ENCODE measurements around the gene MAP3K3. TPM values are rescaled to one million over a fixed set of nuclear protein-coding genes. Genes with fewer than 3 reads are reported as not detected.

The MAP3K3 gene
- total RNA-seq, 1 donor from 2014 or later: 28.0 TPM

GRCh38 chr17:63609816-63610573 lies 12.2 kb upstream of the MAP3K3 start:
- no peaks in the 10 kb centered on the region for H3K27me3 Mint-ChIP-seq (ENCODE audit: low read depth)

GRCh38 chr17:63610854-63611253 lies 11.4 kb upstream of the MAP3K3 start:
- Mint-ChIP-seq H3K9me3 (no peaks in the 10 kb centered on the region), H3K27me3 (ENCODE audit: low read depth) (no peaks in the 10 kb centered on the region), H3K4me1 (no peaks in the 10 kb centered on the region), H3K27ac (ENCODE audit: unreplicated experiment) (no peak overlapping the region), H3K4me3 (no peak overlapping the region), H3K36me3 (ENCODE audit: low read depth) (peaks cover 2% of the 10 kb centered on the region)
- no peak for DNase-seq (ENCODE audit: low read depth, low spot score)
- no peak for TF ChIP-seq CTCF (conservative IDR thresholded peaks at IDR 0.05)

More at GRCh38 chr17:63609816-63610573, 12.2 kb upstream of the MAP3K3 start:
- Mint-ChIP-seq H3K4me1 (no peaks in the 10 kb centered on the region), H3K9me3 (no peaks in the 10 kb centered on the region), H3K4me3 (no peak overlapping the region), H3K36me3 (ENCODE audit: low read depth) (peaks cover 4% of the 10 kb centered on the region), H3K27ac (ENCODE audit: unreplicated experiment) (no peak overlapping the region)
- no peak for TF ChIP-seq CTCF (conservative IDR thresholded peaks at IDR 0.05)
- no peak for DNase-seq (ENCODE audit: low read depth, low spot score)

GRCh38 chr17:63611354-63611753 lies 10.9 kb upstream of the MAP3K3 start:
- H3K36me3 Mint-ChIP-seq (ENCODE audit: low read depth): peaks cover 2% of the 10 kb centered on the region
- H3K4me1 Mint-ChIP-seq: no peaks in the 10 kb centered on the region
- no peak for TF ChIP-seq CTCF (conservative IDR thresholded peaks at IDR 0.05)

GRCh38 chr17:63613663-63614062 lies 8.6 kb upstream of the MAP3K3 start:
- peaks cover 5% of the 10 kb centered on the region for H3K27me3 Mint-ChIP-seq (ENCODE audit: low read depth)
- no peaks in the 10 kb centered on the region for H3K4me1 Mint-ChIP-seq
- no peaks in the 10 kb centered on the region for H3K9me3 Mint-ChIP-seq
- H3K36me3 Mint-ChIP-seq (ENCODE audit: low read depth): peaks cover 2% of the 10 kb centered on the region
- H3K27ac Mint-ChIP-seq (ENCODE audit: unreplicated experiment): no peak overlapping the region
- TF ChIP-seq CTCF (conservative IDR thresholded peaks at IDR 0.05): no peak
- DNase-seq (ENCODE audit: low read depth, low spot score): no peak
- no peak overlapping the region for H3K4me3 Mint-ChIP-seq

More at GRCh38 chr17:63611354-63611753, 10.9 kb upstream of the MAP3K3 start:
- Mint-ChIP-seq H3K4me3 (no peak overlapping the region), H3K9me3 (no peaks in the 10 kb centered on the region), H3K27ac (ENCODE audit: unreplicated experiment) (no peak overlapping the region), H3K27me3 (ENCODE audit: low read depth) (no peaks in the 10 kb centered on the region)
- DNase-seq (ENCODE audit: low read depth, low spot score): no peak

GRCh38 chr17:63621229-63621683 lies 961 bp upstream of the MAP3K3 start:
- Mint-ChIP-seq H3K4me1 (peaks cover 28% of the 10 kb centered on the region), H3K9me3 (no peaks in the 10 kb centered on the region), H3K27ac (ENCODE audit: unreplicated experiment) (no peak overlapping the region), H3K36me3 (ENCODE audit: low read depth) (no peaks in the 10 kb centered on the region), H3K4me3 (peak overlapping the region; percentile 100), H3K27me3 (ENCODE audit: low read depth) (peaks cover 5% of the 10 kb centered on the region)
- no peak for TF ChIP-seq CTCF (conservative IDR thresholded peaks at IDR 0.05)
- no peak for DNase-seq (ENCODE audit: low read depth, low spot score)

All from neural crest cell (in vitro differentiated cells).